Keratinocyte (primary cell): ENCODE data around the gene EHBP1. TPM values are rescaled to one million over a fixed set of nuclear protein-coding genes. Genes with fewer than 3 reads are reported as not detected.

Experiments
- DNase-seq: peaks from one replicate; pipeline ENCODE4 v3.0.0-alpha.2; 2011; ENCODE audit warnings: low read depth, missing footprints, low spot score
- FAIRE-seq: peaks from 2 replicates; lab custom pipeline; 2011; peaks lifted over from hg19 to GRCh38; lab: Jason Lieb, UNC
- H2AFZ ChIP-seq: 2 replicates; pipeline ENCODE4 v1.6.0; 2012; ENCODE audit warnings: low read length, control low read depth, inconsistent platforms; ENCODE audit not compliant: control insufficient read depth
- H3K27ac ChIP-seq: 2 replicates; pipeline ENCODE4 v1.5.1; 2011; ENCODE audit warnings: low read length; ENCODE audit not compliant: control insufficient read depth, insufficient read depth
- H3K27me3 ChIP-seq: 3 replicates; pipeline ENCODE4 v1.6.0; 2011; ENCODE audit warnings: low read length; ENCODE audit not compliant: control insufficient read depth, insufficient read depth; ENCODE audit errors: extremely low read depth
- H3K36me3 ChIP-seq, 2 experiments: 2 replicates in 1 of 2; 3 replicates in 1 of 2; pipeline ENCODE4 v1.5.1; 2011; ENCODE audit warnings: low read length in 2 of 2, mild to moderate bottlenecking in 1 of 2; ENCODE audit not compliant: control insufficient read depth in 2 of 2, insufficient read depth in 2 of 2; ENCODE audit errors: extremely low read depth in 1 of 2
- H3K4me1 ChIP-seq: 3 replicates; pipeline ENCODE4 v1.5.1; 2011; ENCODE audit warnings: low read length; ENCODE audit not compliant: control insufficient read depth, insufficient read depth; ENCODE audit errors: extremely low read depth
- H3K4me2 ChIP-seq: 3 replicates; pipeline ENCODE4 v1.6.0; 2011; ENCODE audit warnings: low read depth, low read length; ENCODE audit not compliant: control insufficient read depth, insufficient read depth; ENCODE audit errors: extremely low read depth
- H3K4me3 ChIP-seq, 3 experiments: fragments of 200-600 bp in 1 of 3; sonication (generic) in 1 of 3; 2 replicates in 2 of 3; 3 replicates in 1 of 3; pipeline ENCODE4 v1.5.1; 2011 to 2016; ENCODE audit warnings: low read length in 3 of 3, mild to moderate bottlenecking in 3 of 3, control low read depth in 2 of 3, inconsistent platforms in 1 of 3, low read depth in 1 of 3, mixed read lengths in 1 of 3, mixed run types in 1 of 3, moderate library complexity in 1 of 3; ENCODE audit not compliant: control insufficient read depth in 2 of 3, insufficient read depth in 2 of 3; ENCODE audit errors: extremely low read depth in 1 of 3
- H3K79me2 ChIP-seq: 2 replicates; pipeline ENCODE4 v1.6.0; 2012; ENCODE audit warnings: low read length; ENCODE audit not compliant: control insufficient read depth, insufficient read depth
- H3K9ac ChIP-seq: 3 replicates; pipeline ENCODE4 v1.6.0; 2011; ENCODE audit warnings: low read length; ENCODE audit not compliant: control insufficient read depth, insufficient read depth; ENCODE audit errors: extremely low read depth
- H3K9me1 ChIP-seq: 3 replicates; pipeline ENCODE4 v1.6.0; 2011; ENCODE audit warnings: low read length; ENCODE audit not compliant: control insufficient read depth, insufficient read depth; ENCODE audit errors: extremely low read depth
- H3K9me3 ChIP-seq: 2 replicates; pipeline ENCODE4 v1.5.1; 2012; ENCODE audit warnings: low read depth, low read length; ENCODE audit not compliant: control insufficient read depth
- H4K20me1 ChIP-seq: 3 replicates; pipeline ENCODE4 v1.6.0; 2011; ENCODE audit warnings: low read length; ENCODE audit not compliant: control insufficient read depth, insufficient read depth; ENCODE audit errors: extremely low read depth
- CTCF ChIP-seq, 3 experiments: IDR thresholded peaks in 1 of 3; conservative IDR thresholded peaks in 1 of 3; optimal IDR thresholded peaks in 1 of 3; 2 replicates in 2 of 3; 3 replicates in 1 of 3; pipeline versions ENCODE3 to v1.5.1; 2011; ENCODE audit warnings: low read length in 3 of 3, mild to moderate bottlenecking in 3 of 3, moderate library complexity in 2 of 3, control low read depth in 1 of 3, inconsistent platforms in 1 of 3; ENCODE audit not compliant: insufficient read depth in 2 of 3; ENCODE audit errors: extremely low read depth in 1 of 3
- EZH2 ChIP-seq: IDR thresholded peaks from one replicate; pipeline ENCODE4 v1.6.1; 2012; ENCODE audit warnings: inconsistent platforms, mild to moderate bottlenecking, low read length, moderate library complexity
- dilution Hi-C: fragments of 300-500 bp; cut with MboI; formaldehyde crosslinking; loops from one replicate; pipeline ENCODE4 v1.7.0; 2020; ENCODE audit warnings: low sequenced_read_pairs; ENCODE audit not compliant: extremely low pct_ligation_motif_present
- polyA plus RNA-seq, 5 experiments: library from polyadenylated mRNA; depleted of rRNA in 3 of 5; stranded (reverse) in 3 of 5; stranded (forward) in 1 of 5; unstranded in 1 of 5; fragments of >200 nt; gene quantifications; 1 replicate in 1 of 5; 2 replicates in 3 of 5; 3 replicates in 1 of 5; pipeline versions ENCODE4 v1.2.1 to v1.2.3, GENCODE V29; 2011 to 2012; ENCODE audit warnings: missing spikeins in 2 of 5, low read depth in 1 of 5, low replicate concordance in 1 of 5

EHBP1 gene
- polyA plus RNA-seq, 1 donor (not counting 4 experiments of a cell fraction or from before 2014, with no cell fraction given): 59.0 TPM

GRCh38 chr2:62770629-62771028, 65.1 kb downstream of the EHBP1 start:
- no peaks in the 10 kb centered on the region for H3K9me1 ChIP-seq
- DNase-seq (no peak), FAIRE-seq (no peak)
- dilution Hi-C loops: no loop called here
- H3K36me3 ChIP-seq: peaks cover 0 to 2% of the 10 kb centered on the region in 2 experiments
- no peaks in the 10 kb centered on the region for H3K27me3 ChIP-seq
- H3K9ac ChIP-seq: no peak overlapping the region
- no peak overlapping the region for H3K27ac ChIP-seq
- H3K4me3 ChIP-seq: no peak overlapping the region
- H4K20me1 ChIP-seq: no peaks in the 10 kb centered on the region
- peaks cover 2% of the 10 kb centered on the region for H3K9me3 ChIP-seq
- no peak overlapping the region for H2AFZ ChIP-seq
- H3K4me2 ChIP-seq: no peak overlapping the region
- no peak for TF ChIP-seq EZH2
- TF ChIP-seq CTCF (optimal IDR thresholded peaks at IDR 0.05 in 1 of 3, IDR thresholded peaks at IDR 0.05 in 1 of 3, conservative IDR thresholded peaks at IDR 0.05 in 1 of 3; ENCODE audit: extremely low read depth in 1 of 3, insufficient read depth in 2 of 3, low read length in 3 of 3): no peak
- peaks cover 6% of the 10 kb centered on the region for H3K79me2 ChIP-seq
- no peaks in the 10 kb centered on the region for H3K4me1 ChIP-seq

GRCh38 chr2:62774555-62775366, 69.2 kb downstream of the EHBP1 start:
- DNase-seq: no peak

More at GRCh38 chr2:62774555-62775366, 69.2 kb downstream of the EHBP1 start:
- H3K4me2 ChIP-seq: no peak overlapping the region
- dilution Hi-C loops: no loop called here
- no peak for TF ChIP-seq EZH2
- TF ChIP-seq CTCF (optimal IDR thresholded peaks at IDR 0.05 in 1 of 3, IDR thresholded peaks at IDR 0.05 in 1 of 3, conservative IDR thresholded peaks at IDR 0.05 in 1 of 3; ENCODE audit: extremely low read depth in 1 of 3, insufficient read depth in 2 of 3, low read length in 3 of 3): peak in 2 of 3 experiments; percentile 43 to 47
- H3K9me3 ChIP-seq: peaks cover 2% of the 10 kb centered on the region
- H3K4me3 ChIP-seq: no peak overlapping the region
- peaks cover 19% of the 10 kb centered on the region for H3K79me2 ChIP-seq
- H3K9ac ChIP-seq: no peak overlapping the region
- FAIRE-seq: no peak
- peaks cover 0 to 3% of the 10 kb centered on the region in 2 experiments for H3K36me3 ChIP-seq
- no peaks in the 10 kb centered on the region for H4K20me1 ChIP-seq
- H3K27ac ChIP-seq: peak overlapping the region; percentile 28
- H3K4me1 ChIP-seq: no peaks in the 10 kb centered on the region
- no peaks in the 10 kb centered on the region for H3K27me3 ChIP-seq
- H3K9me1 ChIP-seq: no peaks in the 10 kb centered on the region
- H2AFZ ChIP-seq: no peak overlapping the region
